ENCODE results near the gene POMGNT1.

DNA sequence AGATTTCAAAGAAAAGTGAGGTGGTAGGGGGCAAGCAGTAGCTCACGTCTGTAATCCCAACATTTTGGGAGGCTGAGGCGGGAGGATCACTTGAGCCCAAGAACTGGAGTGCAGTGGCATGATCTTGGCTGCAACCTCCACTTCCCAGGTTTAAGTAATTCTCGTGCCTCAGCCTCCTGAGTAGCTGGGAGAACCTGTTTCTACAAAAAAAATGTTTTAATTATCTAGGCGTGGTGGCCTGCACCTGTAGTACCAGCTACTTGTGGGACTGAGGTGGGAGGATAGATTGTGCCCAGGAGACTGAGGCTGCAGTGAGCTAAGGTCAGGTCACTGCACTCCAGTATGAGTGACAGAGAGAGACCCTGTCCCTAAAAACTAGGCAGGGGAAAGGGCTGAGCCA, 25.9 kb downstream of the POMGNT1 start:
- TF ChIP-seq EZH2phosphoT487 (IDR thresholded peaks at IDR 0.05; ENCODE audit: low read length) = no peak
- no peak for TF ChIP-seq CTCF (IDR thresholded peaks at IDR 0.05; ENCODE audit: low read length)

Measured in MM.1S (cell line).